K562 (cell line): ENCODE results near the gene SPATC1L. TPM values are rescaled to one million over a fixed set of nuclear protein-coding genes. Genes with fewer than 3 reads are reported as not detected.
A peak's percentile ranks its signal among the peaks of the same experiment; 100 is the strongest.

Experiments used
- ATAC-seq: fragments of 200-7000 bp; cut with Tn5 transposase; 3 replicates; pipeline ENCODE4 v1.9.1; 2020; ENCODE audit warnings: moderate library complexity
- BruUV-seq: library from RNA; stranded (reverse); fragments of 400-500 nt; replicated peaks from 2 replicates; lab custom pipeline; 2021; lab: Mats Ljungman, UMichigan
- CTCF ChIA-PET: fragments of 300-600 bp; formaldehyde crosslinking; extraction: SDS; loops from one replicate; lab custom pipeline; 2021; ENCODE audit warnings: low intra/inter-chr PET ratio; lab: Yijun Ruan, JAX
- POLR2A ChIA-PET: fragments of 300-600, 350-650 bp; sonication (Branson Sonifier 250); formaldehyde crosslinking; extraction: SDS; loops from one replicate; lab custom pipeline; 2021; ENCODE audit warnings: antibody characterized with exemption, inconsistent platforms; lab: Yijun Ruan, JAX
- DNase-seq, 4 experiments: peaks; one replicate each; pipeline versions ENCODE4 v3.0.0 to v3.0.0-alpha.2; 2011 to 2018; ENCODE audit warnings: low spot score in 3 of 4, mixed read lengths in 3 of 4; ENCODE audit errors: extremely low read depth in 1 of 4
- FAIRE-seq: peaks from 2 replicates; lab custom pipeline; 2011; peaks lifted over from hg19 to GRCh38; lab: Jason Lieb, UNC
- H2AFZ ChIP-seq: 2 replicates; pipeline ENCODE4 v1.6.0; 2011; ENCODE audit warnings: low read depth, low read length, control low read depth, inconsistent platforms
- H3K27ac ChIP-seq: fragments of 200-600 bp; 3 replicates; pipeline ENCODE4 v1.8.0; 2011; ENCODE audit warnings: low read depth, mild to moderate bottlenecking, control low read depth, inconsistent platforms, low read length, moderate library complexity, mixed read lengths; ENCODE audit errors: extremely low read depth
- H3K27me3 ChIP-seq, 2 experiments: fragments of 300-600 bp in 1 of 2; 2 replicates in 1 of 2; 3 replicates in 1 of 2; pipeline versions ENCODE4 v1.6.0 to v1.8.0; 2011; ENCODE audit warnings: inconsistent platforms in 2 of 2, low read length in 2 of 2, mild to moderate bottlenecking in 1 of 2, mixed read lengths in 1 of 2, moderate library complexity in 1 of 2; ENCODE audit not compliant: control insufficient read depth in 2 of 2, insufficient read depth in 2 of 2
- H3K36me3 ChIP-seq: fragments of 300-600 bp; 3 replicates; pipeline ENCODE4 v1.8.0; 2011; ENCODE audit warnings: mild to moderate bottlenecking, low read length, inconsistent platforms; ENCODE audit not compliant: control insufficient read depth, insufficient read depth
- H3K4me1 ChIP-seq, 2 experiments: fragments of 200-600 bp in 1 of 2; replicated peaks in 1 of 2; 2 replicates in 1 of 2; 3 replicates in 1 of 2; pipeline versions ENCODE4 v1.5.1 to v1.8.0; 2011; ENCODE audit warnings: inconsistent platforms in 2 of 2, low read length in 2 of 2, mild to moderate bottlenecking in 1 of 2, mixed read lengths in 1 of 2, moderate library complexity in 1 of 2; ENCODE audit not compliant: control insufficient read depth in 2 of 2, insufficient read depth in 2 of 2
- H3K4me2 ChIP-seq: 2 replicates; pipeline ENCODE4 v1.6.1; 2011; ENCODE audit warnings: low read length, control low read depth, inconsistent platforms, mixed read lengths; ENCODE audit not compliant: insufficient read depth
- H3K4me3 ChIP-seq: fragments of 200-600 bp; sonication (generic), shearing (Covaris generic); 2 replicates; pipeline ENCODE4 v1.5.1; 2016; ENCODE audit warnings: control low read depth, inconsistent platforms
- H3K79me2 ChIP-seq: fragments of 200-600 bp; 3 replicates; pipeline ENCODE4 v1.8.0; 2011; ENCODE audit warnings: low read length, inconsistent platforms; ENCODE audit not compliant: control insufficient read depth, insufficient read depth
- H3K9ac ChIP-seq, 2 experiments: 2 replicates each; pipeline versions ENCODE4 v1.6.0 to v1.6.1; 2011; ENCODE audit warnings: low read depth in 2 of 2, low read length in 2 of 2, control low read depth in 1 of 2, inconsistent platforms in 1 of 2, mild to moderate bottlenecking in 1 of 2, mixed read lengths in 1 of 2; ENCODE audit not compliant: insufficient read depth in 1 of 2
- H3K9me1 ChIP-seq: one replicate; pipeline ENCODE4 v1.6.0; 2011; ENCODE audit warnings: inconsistent platforms, mild to moderate bottlenecking, low read length, moderate library complexity; ENCODE audit not compliant: control insufficient read depth, insufficient read depth
- H3K9me3 ChIP-seq: replicated peaks from 2 replicates; pipeline ENCODE4 v1.5.1; 2011; ENCODE audit warnings: low read depth, low read length, inconsistent platforms; ENCODE audit not compliant: control insufficient read depth, insufficient read depth
- H4K20me1 ChIP-seq: replicated peaks from 2 replicates; pipeline ENCODE4 v1.6.1; 2011; ENCODE audit warnings: low read length, inconsistent platforms, mixed read lengths; ENCODE audit not compliant: control insufficient read depth, insufficient read depth
- POLR2G ChIP-seq: fragments of 200-400 bp; formaldehyde crosslinking; IDR thresholded peaks from 2 replicates; pipeline ENCODE4 v1.6.1; 2017; ENCODE audit warnings: low read depth, mild to moderate bottlenecking, antibody characterized with exemption, low read length, moderate library complexity
- WGBS: fragments of 100-300 bp; shearing (Covaris generic); methylation state at CpG from one replicate; pipeline ENCODE4 v1.1.6; 2016; ENCODE audit warnings: low coverage, mixed read lengths; ENCODE audit not compliant: insufficient coverage; ENCODE audit errors: missing lambda C conversion rate; 5-methylcytosine and 5-hydroxymethylcytosine counted together
- in situ Hi-C: fragments of 300-500 bp; cut with MboI; formaldehyde crosslinking; loops from 4 replicates; pipeline ENCODE4 v1.15.0; 2018; ENCODE audit warnings: inconsistent platforms, mixed read lengths
- intact Hi-C: fragments of 100-400 bp; cut with micrococcal nuclease; formaldehyde crosslinking; loops from 2 replicates; pipeline ENCODE4 v1.14.2; 2022
- polyA plus RNA-seq, 8 experiments: library from polyadenylated mRNA; depleted of rRNA in 4 of 8; stranded (reverse) in 5 of 8; unstranded in 3 of 8; fragments of >200 nt; fragmentation: Nextera tagmentation in 2 of 8; fragmentation: Illumina TruSeq in 1 of 8; extraction: Ambion mirVana in 2 of 8; extraction: Trizol in 1 of 8; gene quantifications; 2 replicates each; pipeline versions ENCODE4 v1.2.1 to v1.2.3, GENCODE V29; 2011 to 2014; ENCODE audit warnings: inconsistent platforms in 1 of 8, missing spikeins in 1 of 8
- total RNA-seq, 7 experiments: library from RNA; depleted of rRNA in 6 of 7; stranded (reverse); fragments of >200 nt in 6 of 7; fragmentation: Illumina TruSeq in 2 of 7; extraction: Trizol in 2 of 7; gene quantifications; 2 replicates each; pipeline versions ENCODE4 v1.2.1 to v1.2.3, GENCODE V29; 2011 to 2021; ENCODE audit warnings: low replicate concordance in 1 of 7
- TF ChIP-seq, protein P1 (sequence below): sonication (generic); formaldehyde crosslinking; IDR thresholded peaks from 2 replicates; pipeline ENCODE4 v1.8.1; 2023; ENCODE audit warnings: mild to moderate bottlenecking, missing genetic modification reagents
- TF ChIP-seq, protein P2 (sequence below), 2 experiments: fragments of 450-650 bp; IDR thresholded peaks; 2 replicates each; pipeline ENCODE4 v1.6.1; 2016; ENCODE audit warnings: mild to moderate bottlenecking in 2 of 2, borderline replicate concordance in 1 of 2, low read depth in 1 of 2, moderate library complexity in 1 of 2

Gene SPATC1L
- total and polyA plus RNA-seq, 9 of the 15 experiments (the other 6 are each of a cell fraction or from before 2014, with no cell fraction given), result 0.14 to 121 (median 34.0) TPM; not detected in 1

DNA sequence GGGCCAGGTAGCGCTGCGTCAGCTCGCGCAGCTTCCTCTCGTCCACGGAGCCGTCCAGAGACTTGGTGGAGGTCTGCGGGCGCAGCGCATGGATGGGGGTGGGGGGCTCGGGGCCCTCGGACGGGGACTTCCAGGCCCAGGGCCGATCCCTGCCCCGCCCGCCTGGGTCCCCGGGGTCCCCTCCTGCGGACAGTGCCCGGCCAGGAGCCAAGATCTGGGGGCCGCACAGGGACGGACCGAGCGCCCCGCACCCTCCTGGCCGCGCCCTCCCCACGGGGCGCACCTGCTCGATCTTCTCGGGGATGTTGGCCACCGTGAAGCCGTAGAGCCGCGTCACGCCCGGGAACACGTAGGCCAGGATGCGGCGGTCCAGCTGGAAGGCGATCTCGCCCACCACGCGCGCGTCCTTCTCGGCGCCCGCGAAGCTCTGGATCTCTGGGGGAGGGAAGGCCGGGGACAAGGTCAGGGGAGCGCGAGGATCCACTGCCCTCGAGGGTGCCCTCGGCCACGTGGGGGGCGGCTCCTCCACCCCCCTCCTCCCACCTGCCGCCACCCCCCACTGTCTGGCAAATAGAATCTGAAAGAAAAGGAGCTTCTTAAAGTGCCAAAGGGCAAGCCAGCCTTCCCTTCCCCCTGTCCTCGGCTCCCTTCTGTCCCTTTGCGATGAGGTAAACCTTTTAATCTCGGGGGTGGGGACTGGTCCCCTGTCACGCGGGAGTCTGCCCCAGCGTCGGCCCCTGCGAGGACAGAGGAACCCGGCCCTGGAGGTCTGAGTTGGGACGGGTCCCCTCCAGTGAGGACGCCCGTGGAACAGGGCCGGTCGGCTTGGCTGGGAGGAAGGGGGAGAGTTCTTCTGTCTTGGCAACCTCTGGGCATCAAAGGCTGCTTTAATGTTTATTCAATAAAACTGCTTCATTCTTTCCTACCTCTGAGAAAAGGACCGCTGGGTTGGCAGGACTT is 22.3 kb downstream of the SPATC1L start:
- POLR2A ChIA-PET, result interaction anchor here (0.6 kb wide), 1 partner anchor 12 kb away, joined by 3 read pairs; no protein-coding TSS in a partner anchor
- H3K9ac ChIP-seq, result no peak overlapping the region
- no peak overlapping the region for H3K4me2 ChIP-seq
- CTCF ChIA-PET, result interaction anchor here (0.5 kb wide), 1 partner anchor 90 kb away, joined by 4 read pairs; no protein-coding TSS in a partner anchor
- BruUV-seq, result no TSS peak
- no peaks in the 10 kb centered on the region for H4K20me1 ChIP-seq
- H3K27me3 ChIP-seq, result no peaks in the 10 kb centered on the region
- FAIRE-seq (no peak), ATAC-seq (no peak), DNase-seq (no peak)
- peaks cover 11% of the 10 kb centered on the region; the same call in 1 of the 3 replicates for H3K79me2 ChIP-seq
- H3K36me3 ChIP-seq, result peaks cover 54% of the 10 kb centered on the region; the same call in 2 of the 3 replicates
- peaks cover 0 to 22% of the 10 kb centered on the region in 2 experiments; a peak in 2 of 5 replicates for H3K4me1 ChIP-seq
- WGBS, result 95% methylated on average over 40 of the region's 72 CpGs
- no peak overlapping the region for H2AFZ ChIP-seq
- H3K9me3 ChIP-seq, result peaks cover 15% of the 10 kb centered on the region
- intact Hi-C loops (no loop called here), in situ Hi-C loops (no loop called here)
- TF ChIP-seq, protein P1, sequence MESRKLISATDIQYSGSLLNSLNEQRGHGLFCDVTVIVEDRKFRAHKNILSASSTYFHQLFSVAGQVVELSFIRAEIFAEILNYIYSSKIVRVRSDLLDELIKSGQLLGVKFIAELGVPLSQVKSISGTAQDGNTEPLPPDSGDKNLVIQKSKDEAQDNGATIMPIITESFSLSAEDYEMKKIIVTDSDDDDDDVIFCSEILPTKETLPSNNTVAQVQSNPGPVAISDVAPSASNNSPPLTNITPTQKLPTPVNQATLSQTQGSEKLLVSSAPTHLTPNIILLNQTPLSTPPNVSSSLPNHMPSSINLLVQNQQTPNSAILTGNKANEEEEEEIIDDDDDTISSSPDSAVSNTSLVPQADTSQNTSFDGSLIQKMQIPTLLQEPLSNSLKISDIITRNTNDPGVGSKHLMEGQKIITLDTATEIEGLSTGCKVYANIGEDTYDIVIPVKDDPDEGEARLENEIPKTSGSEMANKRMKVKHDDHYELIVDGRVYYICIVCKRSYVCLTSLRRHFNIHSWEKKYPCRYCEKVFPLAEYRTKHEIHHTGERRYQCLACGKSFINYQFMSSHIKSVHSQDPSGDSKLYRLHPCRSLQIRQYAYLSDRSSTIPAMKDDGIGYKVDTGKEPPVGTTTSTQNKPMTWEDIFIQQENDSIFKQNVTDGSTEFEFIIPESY (CRISPR knock-in tag), result peak; percentile 52; the same call in 1 of the 2 replicates
- TF ChIP-seq, protein P2, sequence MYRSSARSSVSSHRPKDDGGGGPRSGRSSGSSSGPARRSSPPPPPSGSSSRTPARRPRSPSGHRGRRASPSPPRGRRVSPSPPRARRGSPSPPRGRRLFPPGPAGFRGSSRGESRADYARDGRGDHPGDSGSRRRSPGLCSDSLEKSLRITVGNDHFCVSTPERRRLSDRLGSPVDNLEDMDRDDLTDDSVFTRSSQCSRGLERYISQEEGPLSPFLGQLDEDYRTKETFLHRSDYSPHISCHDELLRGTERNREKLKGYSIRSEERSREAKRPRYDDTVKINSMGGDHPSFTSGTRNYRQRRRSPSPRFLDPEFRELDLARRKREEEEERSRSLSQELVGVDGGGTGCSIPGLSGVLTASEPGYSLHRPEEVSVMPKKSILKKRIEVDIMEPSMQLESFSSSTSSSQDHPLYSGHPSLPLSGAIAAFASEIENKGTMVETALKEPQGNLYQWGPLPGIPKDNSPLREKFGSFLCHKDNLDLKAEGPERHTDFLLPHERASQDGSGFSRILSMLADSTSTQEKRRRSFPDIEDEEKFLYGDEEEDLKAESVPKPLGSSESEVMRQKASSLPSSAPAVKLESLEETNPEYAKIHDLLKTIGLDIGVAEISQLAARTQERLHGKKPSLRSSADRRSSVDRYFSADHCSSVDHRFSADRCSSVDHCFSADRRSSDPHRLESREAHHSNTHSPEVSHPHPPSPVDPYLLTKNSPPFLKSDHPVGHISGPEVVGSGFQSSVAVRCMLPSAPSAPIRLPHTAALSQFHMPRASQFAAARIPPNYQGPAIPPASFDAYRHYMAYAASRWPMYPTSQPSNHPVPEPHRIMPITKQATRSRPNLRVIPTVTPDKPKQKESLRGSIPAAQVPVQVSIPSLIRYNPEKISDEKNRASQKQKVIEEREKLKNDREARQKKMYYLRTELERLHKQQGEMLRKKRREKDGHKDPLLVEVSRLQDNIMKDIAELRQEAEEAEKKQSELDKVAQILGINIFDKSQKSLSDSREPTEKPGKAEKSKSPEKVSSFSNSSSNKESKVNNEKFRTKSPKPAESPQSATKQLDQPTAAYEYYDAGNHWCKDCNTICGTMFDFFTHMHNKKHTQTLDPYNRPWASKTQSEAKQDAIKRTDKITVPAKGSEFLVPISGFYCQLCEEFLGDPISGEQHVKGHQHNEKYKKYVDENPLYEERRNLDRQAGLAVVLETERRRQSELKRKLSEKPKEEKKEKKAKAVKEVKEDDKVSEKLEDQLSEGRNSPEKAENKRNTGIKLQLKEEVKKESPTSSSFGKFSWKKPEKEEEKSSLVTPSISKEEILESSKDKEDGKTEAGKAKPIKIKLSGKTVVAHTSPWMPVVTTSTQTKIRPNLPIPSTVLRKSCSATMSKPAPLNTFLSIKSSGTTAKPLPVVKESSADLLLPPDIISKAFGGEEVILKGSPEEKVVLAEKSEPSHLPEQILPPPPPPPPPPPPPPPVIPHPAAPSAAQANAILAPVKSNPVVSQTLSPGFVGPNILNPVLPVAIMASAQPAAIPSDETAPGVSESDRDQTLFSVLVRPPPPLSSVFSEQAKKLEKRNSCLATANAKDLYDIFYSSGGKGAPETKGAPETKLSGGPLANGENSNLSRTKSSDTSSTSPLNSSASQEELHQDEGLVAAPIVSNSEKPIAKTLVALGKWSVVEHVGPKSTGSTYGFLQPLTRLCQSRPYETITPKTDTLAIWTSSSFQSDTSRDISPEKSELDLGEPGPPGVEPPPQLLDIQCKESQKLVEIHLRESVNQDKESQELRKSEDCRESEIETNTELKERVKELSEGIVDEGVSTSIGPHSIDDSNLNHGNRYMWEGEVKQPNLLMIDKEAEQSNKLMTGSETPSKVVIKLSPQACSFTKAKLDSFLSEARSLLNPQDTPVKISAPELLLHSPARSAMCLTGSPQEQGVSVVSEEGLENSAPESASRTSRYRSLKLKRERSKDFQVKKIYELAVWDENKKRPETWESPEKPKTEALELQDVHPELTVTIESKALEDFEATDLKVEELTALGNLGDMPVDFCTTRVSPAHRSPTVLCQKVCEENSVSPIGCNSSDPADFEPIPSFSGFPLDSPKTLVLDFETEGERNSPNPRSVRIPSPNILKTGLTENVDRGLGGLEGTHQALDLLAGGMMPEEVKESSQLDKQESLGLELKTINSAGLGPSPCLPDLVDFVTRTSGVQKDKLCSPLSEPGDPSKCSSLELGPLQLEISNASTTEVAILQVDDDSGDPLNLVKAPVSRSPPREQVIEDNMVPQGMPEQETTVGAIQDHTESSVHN (IDR thresholded peaks at IDR 0.05; ENCODE audit: borderline replicate concordance in 1 of 2, low read depth in 1 of 2), result no peak
- TF ChIP-seq POLR2G, result peak; percentile 31; the same call in 1 of the 2 replicates
- H3K27ac ChIP-seq, result no peak overlapping the region
- no peaks in the 10 kb centered on the region for H3K9me1 ChIP-seq
- no peak overlapping the region for H3K4me3 ChIP-seq
